NCI-H748 (cell line): Measurements from ENCODE around the gene EVL.
"Not testable (repeated sequence)": the region's sequence is repeated elsewhere in the genome, so short reads cannot be mapped to it uniquely, and the experiment has no call there.

Source experiments
- DNase-seq: peaks from one replicate; lab custom pipeline; 2025; ENCODE audit not compliant: unreplicated experiment; lab: John Stamatoyannopoulos, UW

Gene EVL

GRCh38 chr14:100144645-100144995 lies 79.4 kb downstream of the EVL start:
- DNase-seq = no peak

- DNase-seq = no peak
Measured at GRCh38 chr14:100144996-100145646, 79.9 kb downstream of the EVL start.

GRCh38 chr14:100145682-100146464 lies 80.7 kb downstream of the EVL start:
- DNase-seq = no peak

- DNase-seq = peak; percentile 20
Measured at GRCh38 chr14:100146531-100147091, 81.4 kb downstream of the EVL start.

GRCh38 chr14:100147181-100147631 lies 82.0 kb downstream of the EVL start:
- DNase-seq = no peak

GRCh38 chr14:100147691-100148464 lies 82.7 kb downstream of the EVL start:
- DNase-seq = no peak

- DNase-seq = no peak
Measured at GRCh38 chr14:100148837-100149731, 83.9 kb downstream of the EVL start.

GRCh38 chr14:100149851-100150611 lies 84.8 kb downstream of the EVL start:
- DNase-seq = peak; percentile 19

GRCh38 chr14:100150932-100151587 lies 85.8 kb downstream of the EVL start:
- no peak for DNase-seq

GRCh38 chr14:100152091-100152490 lies 86.9 kb downstream of the EVL start:
- DNase-seq = no peak

- no peak for DNase-seq
Measured at GRCh38 chr14:100153560-100153959, 88.3 kb downstream of the EVL start.

- peak; percentile 59 for DNase-seq
Measured at GRCh38 chr14:100155049-100155621, 89.9 kb downstream of the EVL start.

- peak; percentile 49 for DNase-seq
Measured at GRCh38 chr14:100155756-100156616, 90.8 kb downstream of the EVL start.

GRCh38 chr14:100156776-100157175 lies 91.6 kb downstream of the EVL start:
- DNase-seq = no peak

- DNase-seq = not testable (repeated sequence)
Measured at GRCh38 chr14:100157548-100158232, 92.5 kb downstream of the EVL start.

- peak; percentile 49 for DNase-seq
Measured at GRCh38 chr14:100158566-100159093, 93.4 kb downstream of the EVL start.
